Stomach (tissue), 9 donors: Measurements from ENCODE around the gene KIFC3. TPM values are rescaled to one million over a fixed set of nuclear protein-coding genes. Genes with fewer than 3 reads are reported as not detected.

Source experiments
- DNase-seq, 2 donors: peaks; one replicate each; pipeline versions ENCODE4 v3.0.0 to v3.0.0-alpha.2; 2013 to 2019
- H3K27ac ChIP-seq, 5 donors: fragments of 200-600 bp in 4 of 5; sonication (generic) in 4 of 5; one replicate each; pipeline ENCODE4 v1.5.1; 2013 to 2019; ENCODE audit warnings: mild to moderate bottlenecking in 1 of 5, moderate library complexity in 1 of 5
- H3K27me3 ChIP-seq, 3 donors: fragments of 200-600 bp; sonication (generic); one replicate each; pipeline ENCODE4 v1.5.1; 2017 to 2019; ENCODE audit warnings: mixed run types in 1 of 3
- H3K36me3 ChIP-seq, 4 donors: fragments of 200-600 bp; sonication (generic); 1 replicate in 3 of 4; 2 replicates in 1 of 4; pipeline ENCODE4 v1.5.1; 2016 to 2019
- H3K4me1 ChIP-seq, 4 donors: fragments of 200-600 bp; sonication (generic); one replicate each; pipeline ENCODE4 v1.5.1; 2016 to 2019
- H3K4me3 ChIP-seq, 4 donors: fragments of 200-600 bp; sonication (generic) in 3 of 4; one replicate each; pipeline ENCODE4 v1.5.1; 2016 to 2019; ENCODE audit warnings: mild to moderate bottlenecking in 1 of 4
- H3K9me3 ChIP-seq, 4 donors: fragments of 200-600 bp; sonication (generic); one replicate each; pipeline ENCODE4 v1.5.1; 2016 to 2019
- CTCF ChIP-seq, 7 experiments: fragments of 450-650 bp in 4 of 7; fragments of 200-600 bp in 3 of 7; sonication (generic) in 3 of 7; IDR thresholded peaks; one replicate each; pipeline ENCODE4 v1.5.1; 2016 to 2019; ENCODE audit warnings: antibody characterized with exemption in 7 of 7, control low read depth in 2 of 7, mild to moderate bottlenecking in 1 of 7
- EP300 ChIP-seq: sonication (generic); formaldehyde crosslinking; IDR thresholded peaks from one replicate; pipeline ENCODE4 v1.6.1; 2017; ENCODE audit warnings: antibody characterized with exemption
- POLR2A ChIP-seq, 4 donors: fragments of 450-650 bp; IDR thresholded peaks; one replicate each; pipeline ENCODE4 v1.6.1; 2016; ENCODE audit warnings: antibody characterized with exemption in 4 of 4, control low read depth in 2 of 4, mild to moderate bottlenecking in 1 of 4, moderate library complexity in 1 of 4
- POLR2AphosphoS5 ChIP-seq, 3 donors: sonication (generic); formaldehyde crosslinking; IDR thresholded peaks; one replicate each; pipeline ENCODE4 v1.6.1; 2016; ENCODE audit warnings: antibody characterized with exemption in 3 of 3
- WGBS, 5 donors: extraction: QIAGEN DNeasy Blood & Tissue Kit in 3 of 5; methylation state at CpG; one replicate each; pipeline versions ENCODE4 v1.1.5 to v1.1.7; 2013 to 2018; 5-methylcytosine and 5-hydroxymethylcytosine counted together
- intact Hi-C: fragments of 100-400 bp; cut with DNase I; formaldehyde crosslinking; loops from one replicate; pipeline ENCODE4 v1.15.1; 2023; ENCODE audit warnings: low total_unique reads
- polyA plus RNA-seq, 3 donors: library from polyadenylated mRNA; stranded (reverse); fragments of 200-250 nt; gene quantifications; one replicate each; pipeline ENCODE4 v1.2.3, GENCODE V29; 2013
- total RNA-seq, 5 donors: library from RNA; depleted of rRNA; stranded (reverse); fragments of >200 nt; gene quantifications; one replicate each; pipeline versions ENCODE4 v1.1.0 to v1.2.3, GENCODE V29; 2014 to 2016
- donor health status: healthy with polysubstance abuse.
- donor health status: Bipolar disorder and iron deficiency.
- donor health status: healthy.

KIFC3 gene
- total and polyA plus RNA-seq, 8 donors: 2.3 to 249 (median 31.1) TPM

- DNase-seq: no peak
- 72 to 83% (median 78%) methylated on average over 15 of the region's 15 CpGs for WGBS, 5 donors
- intact Hi-C loops: no loop called here
- TF ChIP-seq POLR2A (IDR thresholded peaks at IDR 0.05): no peak
- no peak for TF ChIP-seq POLR2AphosphoS5 (IDR thresholded peaks at IDR 0.05)
- no peak for TF ChIP-seq EP300
- no peak for TF ChIP-seq CTCF (IDR thresholded peaks at IDR 0.05)
- Histone ChIP-seq H3K9me3 (no peaks in the 10 kb centered on the region), H3K4me1 (peaks cover 0 to 9% (median 1%) of the 10 kb centered on the region in 4 donors), H3K4me3 (no peak overlapping the region), H3K36me3 (peaks cover 32 to 94% (median 83%) of the 10 kb centered on the region in 4 donors), H3K27me3 (no peaks in the 10 kb centered on the region), H3K27ac (no peak overlapping the region)
Observed at GRCh38 chr16:57762365-57763040, 39.8 kb downstream of the KIFC3 start.

- WGBS, 5 donors: 89 to 95% (median 93%) methylated on average over 8 to 12 of the region's 12 CpGs
- peaks cover 0 to 15% (median 7%) of the 10 kb centered on the region in 4 donors for H3K4me1 ChIP-seq
- TF ChIP-seq CTCF (IDR thresholded peaks at IDR 0.05) (no peak), EP300 (no peak), POLR2AphosphoS5 (IDR thresholded peaks at IDR 0.05) (no peak), POLR2A (IDR thresholded peaks at IDR 0.05) (no peak)
- no peaks in the 10 kb centered on the region for H3K27me3 ChIP-seq
- no peak for DNase-seq
- no peak overlapping the region for H3K27ac ChIP-seq
- no peaks in the 10 kb centered on the region for H3K9me3 ChIP-seq
- peaks cover 26 to 89% (median 78%) of the 10 kb centered on the region in 4 donors for H3K36me3 ChIP-seq
- intact Hi-C loops: no loop called here
- no peak overlapping the region for H3K4me3 ChIP-seq
Observed at GRCh38 chr16:57761957-57762356, 40.3 kb downstream of the KIFC3 start.

- Histone ChIP-seq H3K27ac (no peak overlapping the region), H3K4me1 (peaks cover 0 to 16% (median 8%) of the 10 kb centered on the region in 4 donors), H3K36me3 (peaks cover 22 to 88% (median 75%) of the 10 kb centered on the region in 4 donors), H3K9me3 (no peaks in the 10 kb centered on the region), H3K27me3 (no peaks in the 10 kb centered on the region), H3K4me3 (no peak overlapping the region)
- DNase-seq: no peak
- intact Hi-C loops: no loop called here
- 71 to 87% (median 79%) methylated on average over 9 of the region's 9 CpGs for WGBS, 5 donors
- TF ChIP-seq POLR2AphosphoS5 (IDR thresholded peaks at IDR 0.05): no peak
- no peak for TF ChIP-seq POLR2A (IDR thresholded peaks at IDR 0.05)
- TF ChIP-seq CTCF (IDR thresholded peaks at IDR 0.05): no peak
- TF ChIP-seq EP300: no peak
Observed at GRCh38 chr16:57761301-57761700, 41.0 kb downstream of the KIFC3 start.

GRCh38 chr16:57760357-57761160, 41.7 kb downstream of the KIFC3 start:
- H3K27me3 ChIP-seq: no peaks in the 10 kb centered on the region
- no peak for DNase-seq
- TF ChIP-seq POLR2AphosphoS5 (IDR thresholded peaks at IDR 0.05): no peak
- TF ChIP-seq POLR2A (IDR thresholded peaks at IDR 0.05): no peak
- TF ChIP-seq CTCF (IDR thresholded peaks at IDR 0.05): no peak
- no peak for TF ChIP-seq EP300
- peaks cover 22 to 88% (median 78%) of the 10 kb centered on the region in 4 donors for H3K36me3 ChIP-seq
- WGBS, 5 donors: 87 to 91% (median 89%) methylated on average over 33 to 40 of the region's 40 CpGs
- no peaks in the 10 kb centered on the region for H3K9me3 ChIP-seq
- intact Hi-C loops: no loop called here
- H3K4me1 ChIP-seq: peaks cover 0 to 16% (median 8%) of the 10 kb centered on the region in 4 donors
- no peak overlapping the region for H3K27ac ChIP-seq
- no peak overlapping the region for H3K4me3 ChIP-seq
